Effector CD4-positive, alpha-beta T cell (primary cell): ENCODE measurements around the gene TMEM41A.

Experiments used
- DNase-seq: peaks from one replicate; pipeline ENCODE4 v3.0.0-alpha.2; 2020
- total RNA-seq: gene quantifications from one replicate; lab custom pipeline; 2026; lab: John Stamatoyannopoulos, UW

Gene TMEM41A
- total RNA-seq: 26.8 reads per million, percentile 53 among the genes with 10 or more reads in this experiment

- peak; percentile 78 for DNase-seq
These were observed at the start of gene TMEM41A for GRCh38 chr3:185498503-185499396. Gene TMEM41A (minus strand): TSS chr3:185499035. CDS start chr3:185498961, 74 bp downstream.

GRCh38 chr3:185540695-185541094 is 41.9 kb upstream of the TMEM41A start:
- DNase-seq: no peak

DNA sequence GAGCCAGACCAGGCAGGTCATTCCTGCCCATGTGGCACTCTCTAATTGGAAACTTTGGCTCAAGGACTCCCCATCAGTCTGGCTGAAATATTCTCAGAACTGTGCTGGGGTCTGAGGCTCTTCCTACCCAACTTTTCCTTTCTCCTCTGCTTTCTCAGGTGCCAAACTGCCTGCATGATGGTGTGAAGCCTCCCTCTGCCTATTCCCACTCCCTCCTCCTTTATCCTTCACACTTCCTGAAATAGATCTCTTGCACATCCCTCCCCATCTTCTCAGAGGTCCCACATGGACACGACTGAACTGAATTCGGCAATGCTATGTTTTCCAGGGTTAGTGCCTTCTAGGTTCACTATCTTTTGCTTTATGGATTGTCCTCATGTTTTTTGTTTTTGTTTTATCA is 41.1 kb upstream of the TMEM41A start:
- no peak for DNase-seq

DNA sequence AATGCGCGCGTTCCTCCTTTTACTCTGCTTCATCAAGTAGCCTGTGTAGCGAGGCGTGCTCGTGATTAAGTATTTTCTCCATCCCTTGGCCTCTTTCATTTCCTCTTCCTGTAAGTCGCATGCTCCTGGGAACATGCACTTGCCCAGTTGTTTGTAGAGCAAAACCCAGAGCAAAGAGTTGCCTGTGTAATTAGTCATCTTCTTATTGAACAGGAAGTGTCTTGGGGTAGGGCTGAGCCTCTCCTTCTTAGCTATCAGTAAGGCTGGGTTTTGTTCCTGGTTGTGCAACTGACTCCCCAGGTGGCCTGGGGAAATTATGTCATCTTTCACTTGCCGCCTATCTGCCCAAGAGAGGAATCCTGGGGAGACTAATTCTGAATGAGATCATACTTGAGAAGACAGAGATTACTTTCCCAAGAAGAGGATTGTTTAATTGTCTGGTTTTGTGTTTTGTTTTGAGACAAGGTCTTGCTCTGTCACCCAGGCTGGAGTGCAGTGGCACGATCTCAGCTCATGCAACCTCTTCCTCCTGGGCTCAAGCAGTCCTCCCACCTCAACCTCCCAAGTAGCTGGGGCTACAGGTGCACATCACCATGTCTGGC is 38.6 kb upstream of the TMEM41A start:
- DNase-seq: no peak

DNA sequence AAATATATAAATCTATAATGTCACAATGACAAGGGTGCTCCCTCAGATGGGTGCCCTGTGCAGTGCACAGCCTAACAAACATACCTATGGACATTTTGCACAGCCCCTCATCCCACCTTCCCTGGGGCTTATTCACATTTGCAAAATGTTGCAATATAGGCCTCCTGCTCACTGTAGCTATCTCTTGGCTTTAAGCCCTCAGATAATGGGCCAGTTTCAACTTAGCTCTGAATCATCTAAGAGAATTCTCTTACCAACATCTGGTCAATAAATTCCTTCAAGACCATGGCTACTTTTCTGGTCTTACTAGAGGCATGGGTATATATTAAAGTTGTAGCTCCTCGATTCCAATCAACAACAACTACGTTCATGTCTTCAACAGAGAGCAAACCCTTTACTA is 35.7 kb upstream of the TMEM41A start:
- no peak for DNase-seq

- DNase-seq: no peak
These were observed 34.1 kb upstream of the TMEM41A start for GRCh38 chr3:185532901-185533300.

- no peak for DNase-seq
These were observed 32.0 kb upstream of the TMEM41A start for GRCh38 chr3:185530856-185531255.

DNA sequence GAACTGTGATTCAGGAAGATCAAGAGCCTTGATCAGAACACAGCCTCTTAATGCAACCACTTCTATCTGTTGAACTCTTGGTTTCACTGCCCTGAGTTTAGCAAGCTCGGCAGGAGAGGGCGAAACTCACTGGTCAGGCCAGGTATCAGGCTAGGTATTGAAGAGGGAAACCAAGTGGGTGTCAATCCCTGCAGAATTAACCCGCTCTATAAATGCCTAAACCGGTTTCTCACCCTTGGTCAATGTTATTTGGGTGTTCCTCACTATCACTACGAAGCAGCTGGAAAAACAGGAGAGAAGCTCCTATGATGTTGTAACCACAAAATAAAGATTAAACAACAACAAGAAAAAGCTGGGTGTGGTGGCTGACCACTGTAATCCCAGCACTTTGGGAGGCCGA is 29.7 kb upstream of the TMEM41A start:
- no peak for DNase-seq

- no peak for DNase-seq
These were observed 28.5 kb upstream of the TMEM41A start for GRCh38 chr3:185527364-185527763.

DNA sequence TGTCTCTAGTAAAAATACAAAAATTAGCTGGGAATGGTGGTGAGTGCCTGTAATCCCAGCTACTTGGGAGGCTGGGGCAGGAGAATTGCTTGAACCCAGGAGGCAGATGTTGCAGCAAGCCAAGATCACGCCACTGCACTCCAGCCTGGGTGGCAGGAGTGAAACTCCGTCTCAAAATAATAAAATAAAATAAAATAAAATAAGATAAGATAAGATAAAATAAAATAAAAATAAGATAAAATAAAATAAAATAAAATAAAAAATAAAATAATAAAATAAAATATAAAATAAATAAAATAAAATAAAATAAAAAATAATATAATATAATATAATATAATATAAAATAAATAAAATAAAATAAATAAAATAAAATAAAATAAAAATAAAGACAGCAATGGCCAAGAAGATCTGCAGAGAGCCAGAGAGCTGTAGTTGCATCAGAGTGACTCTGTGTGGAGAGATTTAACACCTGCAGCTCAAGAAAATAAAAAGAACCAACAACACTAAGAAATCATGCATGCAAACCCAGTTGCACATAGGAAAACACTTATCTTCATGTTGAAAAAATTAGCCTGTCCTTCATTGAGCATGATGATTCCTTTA is 27.6 kb upstream of the TMEM41A start:
- DNase-seq: no peak

GRCh38 chr3:185521349-185522138 is 22.7 kb upstream of the TMEM41A start:
- DNase-seq: no peak

DNA sequence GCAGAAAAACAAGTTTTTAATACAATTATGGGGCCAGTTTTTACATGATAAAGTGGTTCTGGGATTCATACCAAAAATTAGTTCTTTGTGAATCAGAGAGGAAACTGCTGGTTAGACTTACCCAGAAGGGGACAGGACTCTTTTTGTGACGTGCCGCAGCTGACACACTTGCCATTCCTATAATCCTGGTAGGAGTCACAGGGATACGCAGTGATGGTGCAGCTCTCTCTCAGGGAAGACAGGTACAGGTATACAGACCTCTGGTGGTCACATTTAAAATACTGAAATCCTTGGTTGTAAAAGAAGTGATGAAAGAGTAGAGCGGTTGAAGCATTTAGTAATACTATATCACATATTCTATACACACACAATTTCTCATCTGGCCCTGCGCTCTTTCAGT is 20.2 kb upstream of the TMEM41A start:
- DNase-seq: no peak

DNA sequence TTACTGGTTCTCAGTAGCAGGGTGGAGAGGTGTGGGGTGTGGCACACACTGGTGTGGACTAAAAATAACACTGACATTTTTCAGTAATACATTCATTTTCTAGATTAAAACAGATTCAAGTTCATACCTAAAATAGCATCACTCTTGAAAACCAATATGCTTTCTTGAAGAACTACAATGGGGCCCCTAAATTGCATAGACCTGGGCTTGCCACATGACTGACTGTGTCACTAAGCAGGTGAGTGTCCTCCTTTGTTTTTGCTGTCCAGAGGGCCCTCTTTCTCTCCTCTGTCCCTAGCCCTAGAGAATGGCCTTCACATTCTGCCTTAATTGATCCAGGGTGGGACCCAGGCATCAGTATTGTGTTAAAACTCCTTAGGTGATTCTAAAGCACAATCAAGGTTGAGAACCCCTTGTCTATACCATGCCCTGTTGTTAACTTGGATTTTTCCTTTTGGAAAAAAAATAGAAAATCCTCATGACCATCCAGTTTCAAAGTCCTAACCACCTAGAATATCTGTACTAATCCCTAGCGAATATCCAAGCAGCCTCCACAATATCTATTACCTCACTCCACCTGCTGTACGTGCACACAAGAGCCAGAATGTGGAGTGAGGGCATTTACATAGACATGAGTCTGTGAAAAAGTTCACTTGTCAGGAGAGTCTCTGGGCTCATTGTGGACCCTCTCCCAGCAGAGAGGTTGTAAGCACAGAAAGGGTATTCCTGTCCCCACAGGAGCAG is 18.7 kb upstream of the TMEM41A start:
- no peak for DNase-seq

DNA sequence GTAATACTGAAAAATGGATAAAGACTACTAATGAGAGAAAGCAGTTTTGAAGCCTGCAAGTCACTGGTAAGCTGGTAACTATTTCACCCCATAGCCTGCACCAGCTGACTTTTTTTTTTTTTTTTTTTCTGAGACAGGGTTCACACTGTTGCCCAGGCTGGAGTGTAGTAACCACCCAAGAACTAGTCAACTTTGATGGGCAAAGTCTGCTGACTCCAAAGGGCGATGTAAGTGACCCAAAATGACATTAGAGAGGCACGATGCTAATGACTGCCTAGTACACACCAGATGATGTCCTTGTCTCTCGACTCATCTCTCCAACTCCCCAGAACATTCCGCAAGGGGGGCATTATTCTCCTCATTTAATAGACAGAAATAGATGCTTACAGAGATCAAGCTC is 12.9 kb upstream of the TMEM41A start:
- DNase-seq: no peak

GRCh38 chr3:185508335-185508991 is 9.6 kb upstream of the TMEM41A start:
- no peak for DNase-seq

DNA sequence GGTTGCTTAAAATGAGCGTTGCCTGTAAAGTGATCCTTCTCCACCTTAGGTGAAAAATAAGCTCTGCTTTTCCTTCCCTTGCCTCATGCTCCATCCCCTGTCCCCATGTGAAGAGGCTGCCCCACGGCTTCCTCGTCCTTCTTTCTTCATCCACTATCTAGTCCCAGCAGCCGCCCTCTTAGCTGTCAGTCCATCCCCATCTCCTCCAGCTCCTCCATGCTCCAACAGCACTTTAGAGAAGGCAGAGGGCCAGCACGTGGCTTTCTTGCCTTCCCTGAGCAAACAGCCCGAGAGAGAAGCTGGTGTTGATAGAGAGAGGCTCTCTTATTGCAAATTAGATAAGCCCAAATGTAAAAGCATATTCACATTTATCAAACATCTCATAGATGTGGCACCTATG is 9.0 kb upstream of the TMEM41A start:
- DNase-seq: no peak

DNA sequence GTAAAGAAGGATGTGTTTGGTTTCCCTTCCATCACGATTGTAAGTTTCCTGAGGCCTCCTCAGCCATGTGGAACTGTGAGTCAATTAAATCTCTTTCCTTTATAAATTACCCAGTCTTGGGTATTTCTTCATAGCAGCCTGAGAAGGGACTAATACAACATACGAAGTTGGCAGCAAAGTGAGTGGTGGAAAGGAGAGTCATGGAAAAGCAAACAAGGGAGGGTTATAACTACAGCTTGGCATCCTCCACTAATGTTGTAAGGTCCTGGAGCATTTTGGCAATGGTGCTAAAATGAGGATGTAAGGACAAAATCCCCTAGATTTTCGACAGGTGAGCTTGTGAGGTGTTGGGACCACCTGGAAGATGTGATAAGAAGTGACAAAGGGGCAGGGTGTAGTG is 5.8 kb upstream of the TMEM41A start:
- no peak for DNase-seq

GRCh38 chr3:185503521-185503920 is 4.7 kb upstream of the TMEM41A start:
- DNase-seq: no peak

GRCh38 chr3:185502987-185503386 is 4.2 kb upstream of the TMEM41A start:
- no peak for DNase-seq

- no peak for DNase-seq
These were observed 8.6 kb downstream of the TMEM41A start for GRCh38 chr3:185490241-185490640.

GRCh38 chr3:185489462-185489861 is 9.4 kb downstream of the TMEM41A start:
- no peak for DNase-seq

GRCh38 chr3:185488465-185488864 is 10.4 kb downstream of the TMEM41A start:
- DNase-seq: no peak
